Naive thymus-derived CD4-positive, alpha-beta T cell (primary cell): ENCODE results near the gene C3AR1. TPM values are rescaled to one million over a fixed set of nuclear protein-coding genes. Genes with fewer than 3 reads are reported as not detected.
"Not testable (repeated sequence)": the region's sequence is repeated elsewhere in the genome, so short reads cannot be mapped to it uniquely, and the experiment has no call there.

ENCODE experiments used
- ATAC-seq: fragments of 150-1000 bp; cut with Tn5 transposase; 2 replicates; pipeline ENCODE4 v1.10.0; 2021; ENCODE audit warnings: mild to moderate bottlenecking, moderate library complexity
- CTCF ChIA-PET: fragments of 350-600 bp; sonication (Branson Sonifier 250); formaldehyde crosslinking; loops from one replicate; lab custom pipeline; 2021; ENCODE audit warnings: antibody characterized with exemption; lab: Charles Lee
- POLR2A ChIA-PET: fragments of 350-600 bp; sonication (Branson Sonifier 250); formaldehyde crosslinking; loops from one replicate; lab custom pipeline; 2021; ENCODE audit warnings: antibody characterized with exemption, inconsistent platforms; lab: Charles Lee
- DNase-seq, 9 donors: peaks; one replicate each; pipeline versions ENCODE4 v3.0.0 to v3.0.0-alpha.2; 2020 to 2022; ENCODE audit warnings: mixed read lengths in 1 of 9
- H3K27ac ChIP-seq: one replicate; pipeline ENCODE4 v1.7.0; 2013; ENCODE audit warnings: mild to moderate bottlenecking, low read depth, low read length, moderate library complexity
- H3K27me3 ChIP-seq, 2 donors: one replicate each; pipeline ENCODE4 v1.7.0; 2013; ENCODE audit warnings: low read length in 2 of 2, mild to moderate bottlenecking in 2 of 2, moderate library complexity in 2 of 2; ENCODE audit not compliant: control insufficient read depth in 2 of 2, insufficient read depth in 2 of 2
- H3K36me3 ChIP-seq, 3 experiments: 1 replicate in 2 of 3; 2 replicates in 1 of 3; pipeline ENCODE4 v1.7.0; 2013; ENCODE audit warnings: low read length in 3 of 3, mild to moderate bottlenecking in 3 of 3, moderate library complexity in 1 of 3; ENCODE audit not compliant: insufficient read depth in 3 of 3, control insufficient read depth in 2 of 3
- H3K4me1 ChIP-seq, 2 donors: one replicate each; pipeline ENCODE4 v1.7.0; 2013; ENCODE audit warnings: low read length in 2 of 2, mild to moderate bottlenecking in 2 of 2, moderate library complexity in 1 of 2; ENCODE audit not compliant: control insufficient read depth in 2 of 2, insufficient read depth in 2 of 2
- H3K4me3 ChIP-seq: 2 replicates; pipeline ENCODE4 v1.7.0; 2013; ENCODE audit warnings: mild to moderate bottlenecking, low read length
- H3K9me3 ChIP-seq, 3 experiments: 1 replicate in 2 of 3; 2 replicates in 1 of 3; pipeline ENCODE4 v1.7.0; 2013; ENCODE audit warnings: low read length in 3 of 3; ENCODE audit not compliant: control insufficient read depth in 2 of 3
- H3K27ac Mint-ChIP-seq, 9 donors: one replicate each; pipeline ENCODE4 v1.8.0; 2020 to 2022; ENCODE audit warnings: mixed read lengths in 9 of 9, mild to moderate bottlenecking in 8 of 9, moderate library complexity in 5 of 9, inconsistent platforms in 2 of 9
- H3K27me3 Mint-ChIP-seq, 5 donors: one replicate each; pipeline ENCODE4 v1.8.0; 2021 to 2022; ENCODE audit warnings: mixed read lengths in 5 of 5, mild to moderate bottlenecking in 1 of 5
- H3K36me3 Mint-ChIP-seq, 5 donors: one replicate each; pipeline ENCODE4 v1.8.0; 2020 to 2022; ENCODE audit warnings: mixed read lengths in 5 of 5, mild to moderate bottlenecking in 3 of 5, inconsistent platforms in 1 of 5
- H3K4me1 Mint-ChIP-seq, 7 donors: one replicate each; pipeline ENCODE4 v1.8.0; 2020 to 2022; ENCODE audit warnings: mixed read lengths in 7 of 7, mild to moderate bottlenecking in 3 of 7, inconsistent platforms in 1 of 7
- H3K4me3 Mint-ChIP-seq, 10 donors: one replicate each; pipeline ENCODE4 v1.8.0; 2020 to 2022; ENCODE audit warnings: mild to moderate bottlenecking in 10 of 10, mixed read lengths in 10 of 10, moderate library complexity in 6 of 10, inconsistent platforms in 2 of 10
- H3K9me3 Mint-ChIP-seq, 11 donors: one replicate each; pipeline ENCODE4 v1.8.0; 2020 to 2022; ENCODE audit warnings: mixed read lengths in 11 of 11, mild to moderate bottlenecking in 4 of 11, inconsistent platforms in 1 of 11, moderate library complexity in 1 of 11
- intact Hi-C, 2 donors: fragments of 100-400 bp; cut with micrococcal nuclease; formaldehyde crosslinking; loops; one replicate each; pipeline ENCODE4 v1.15.1; 2023
- polyA plus RNA-seq, 2 donors: library from polyadenylated mRNA; unstranded; fragments of 300-500 nt; fragmentation: Illumina TruSeq; gene quantifications; one replicate each; pipeline ENCODE4 v1.2.3, GENCODE V29; 2021
- total RNA-seq, 6 experiments: library from RNA in 5 of 6; stranded (reverse) in 5 of 6; gene quantifications; 1 replicate in 5 of 6; 2 replicates in 1 of 6; pipeline ENCODE4 v1.2.3 and lab custom pipeline; 2021 to 2026

C3AR1 gene
- total and polyA plus RNA-seq, 7 experiments from 2014 or later = 0.54 to 12.7 (median 2.7) TPM

- CTCF ChIA-PET = no interaction called here
- H3K4me1 ChIP-seq = peaks cover 41 to 43% of the 10 kb centered on the region in 2 donors
- peak within 1 kb of the TSS; percentile 77 to 98 (median 94) for H3K27ac Mint-ChIP-seq
- peak within 1 kb of the TSS; percentile 71 to 94 (median 91) for H3K4me3 Mint-ChIP-seq
- peaks cover 49 to 63% (median 51%) of the 10 kb centered on the region in 7 donors for H3K4me1 Mint-ChIP-seq
- H3K9me3 ChIP-seq = no peaks in the 10 kb centered on the region
- H3K36me3 ChIP-seq = peaks cover 0 to 6% (median 0%) of the 10 kb centered on the region in 3 experiments
- POLR2A ChIA-PET = interaction anchor here (0.5 to 16.4 kb wide), 11 partner anchors 10 to 206 kb away, joined by 3 to 178 read pairs (median 3); partner anchors contain the start of genes NECAP1 and SLC2A3
- no peaks in the 10 kb centered on the region for H3K27me3 ChIP-seq
- DNase-seq = peak; percentile 68 to 83 (median 78)
- H3K4me3 ChIP-seq = peak within 1 kb of the TSS; percentile 88
- no peaks in the 10 kb centered on the region for H3K9me3 Mint-ChIP-seq
- ATAC-seq = peak; percentile 94
- H3K27ac ChIP-seq = peak within 1 kb of the TSS; percentile 100
- intact Hi-C loops = loop anchor here (1.0 to 5.0 kb wide), 5 partner anchors 14 to 844 kb away; partner anchors contain the start of genes NECAP1 (in 2 of the 2), PEX5 (in 1 of the 2) and RIMKLB (in 1 of the 2)
- H3K36me3 Mint-ChIP-seq = peaks cover 0 to 6% (median 0%) of the 10 kb centered on the region in 5 donors
- H3K27me3 Mint-ChIP-seq = peaks cover 0 to 2% (median 0%) of the 10 kb centered on the region in 5 donors
Measured at GRCh38 chr12:8032242-8033152, 33.7 kb downstream of the C3AR1 start, which contains the start of gene FOXJ2. FOXJ2 (plus strand) TSS chr12:8032716; CDS start chr12:8039833, 7,117 bp downstream.

- Mint-ChIP-seq H3K9me3 (peaks cover 0 to 3% (median 0%) of the 10 kb centered on the region in 11 donors), H3K36me3 (peaks cover 0 to 2% (median 0%) of the 10 kb centered on the region in 5 donors), H3K27ac (peak overlapping the region; percentile 77 to 98 (median 94)), H3K27me3 (peaks cover 0 to 2% (median 0%) of the 10 kb centered on the region in 5 donors), H3K4me3 (peak overlapping the region; percentile 71 to 90 (median 87)), H3K4me1 (peaks cover 43 to 61% (median 45%) of the 10 kb centered on the region in 7 donors)
- Histone ChIP-seq H3K9me3 (no peaks in the 10 kb centered on the region), H3K4me3 (peak overlapping the region; percentile 71), H3K4me1 (peaks cover 35 to 36% of the 10 kb centered on the region in 2 donors), H3K36me3 (peaks cover 0 to 9% (median 0%) of the 10 kb centered on the region in 3 experiments), H3K27ac (peak overlapping the region; percentile 100), H3K27me3 (no peaks in the 10 kb centered on the region)
- DNase-seq (peak in 3 of 9 donors; percentile 32 to 38 (median 37)), ATAC-seq (no peak)
- CTCF ChIA-PET = no interaction called here
- POLR2A ChIA-PET = interaction anchor here (0.7 to 16.4 kb wide), 7 partner anchors 14 to 392 kb away, joined by 3 to 178 read pairs (median 3); partner anchors contain the start of genes NECAP1 and SLC2A3
- intact Hi-C loops = loop anchor here (1.0 to 5.0 kb wide), 5 partner anchors 14 to 843 kb away; partner anchors contain the start of genes NECAP1 (in 2 of the 2), PEX5 (in 1 of the 2) and RIMKLB (in 1 of the 2)
Measured at GRCh38 chr12:8031872-8032241, 34.3 kb downstream of the C3AR1 start.

DNA sequence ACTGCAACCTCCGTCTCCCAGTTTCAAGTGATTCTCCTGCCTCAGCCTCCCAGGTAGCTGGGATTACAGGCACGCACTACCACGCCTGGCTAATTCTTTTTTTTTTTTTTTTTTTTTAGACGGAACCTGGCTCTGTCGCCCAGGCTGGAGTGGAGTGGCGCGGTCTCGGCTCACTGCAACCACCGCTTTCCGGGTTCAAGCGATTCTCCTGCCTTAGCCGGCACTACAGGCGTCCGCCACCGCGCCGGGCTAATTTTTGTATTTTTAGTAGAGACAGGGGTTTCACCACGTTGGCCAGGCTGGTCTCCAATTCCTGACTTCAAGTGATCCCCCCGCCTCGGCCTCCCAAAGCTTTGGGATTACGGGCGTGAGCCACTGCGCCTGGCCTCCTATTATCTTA is 35.1 kb downstream of the C3AR1 start:
- ATAC-seq, H3K36me3 ChIP-seq, DNase-seq, H3K4me3 ChIP-seq, H3K9me3 ChIP-seq, H3K27me3 ChIP-seq, H3K27me3 Mint-ChIP-seq, H3K9me3 Mint-ChIP-seq, H3K27ac ChIP-seq, H3K36me3 Mint-ChIP-seq: not testable (repeated sequence)
- ChIA-PET CTCF (interaction anchor here (1.4 kb wide), 1 partner anchor 48 kb away, joined by 6 read pairs; no protein-coding TSS in a partner anchor), POLR2A (interaction anchor here (0.9 to 16.4 kb wide), 2 partner anchors 48 to 391 kb away, joined by 3 to 178 read pairs; partner anchors contain the start of gene NECAP1)
- H3K4me1 ChIP-seq = peaks cover 28 to 32% of the 10 kb centered on the region in 2 donors
- Mint-ChIP-seq H3K4me1 (peaks cover 36 to 61% (median 44%) of the 10 kb centered on the region in 7 donors), H3K4me3 (peak overlapping the region in 6 of 10 donors; percentile 71 to 90 (median 82)), H3K27ac (peak overlapping the region in 4 of 9 donors; percentile 56 to 94 (median 80))
- intact Hi-C loops = loop anchor here in 1 of 2 donors (5.0 kb wide), 1 partner anchor 666 kb away; the partner anchor contains the start of gene RIMKLB

- Histone ChIP-seq H3K4me1 (peaks cover 26 to 30% of the 10 kb centered on the region in 2 donors), H3K27ac (no peak overlapping the region), H3K27me3 (no peaks in the 10 kb centered on the region), H3K9me3 (no peaks in the 10 kb centered on the region), H3K36me3 (peaks cover 0 to 9% (median 0%) of the 10 kb centered on the region in 3 experiments), H3K4me3 (no peak overlapping the region)
- Mint-ChIP-seq H3K4me1 (peaks cover 28 to 55% (median 37%) of the 10 kb centered on the region in 7 donors), H3K4me3 (no peak overlapping the region), H3K36me3 (peaks cover 0 to 9% (median 2%) of the 10 kb centered on the region in 5 donors), H3K27me3 (peaks cover 0 to 2% (median 0%) of the 10 kb centered on the region in 5 donors), H3K27ac (peak overlapping the region in 2 of 9 donors; percentile 14), H3K9me3 (peaks cover 0 to 9% (median 0%) of the 10 kb centered on the region in 11 donors)
- intact Hi-C loops = loop anchor here in 1 of 2 donors (5.0 kb wide), 1 partner anchor 667 kb away; the partner anchor contains the start of gene RIMKLB
- no peak for ATAC-seq
- no peak for DNase-seq
- POLR2A ChIA-PET = no interaction called here
- CTCF ChIA-PET = interaction anchor here (1.4 kb wide), 1 partner anchor 48 kb away, joined by 6 read pairs; no protein-coding TSS in a partner anchor
Measured at GRCh38 chr12:8030189-8030588, 36.0 kb downstream of the C3AR1 start.

DNA sequence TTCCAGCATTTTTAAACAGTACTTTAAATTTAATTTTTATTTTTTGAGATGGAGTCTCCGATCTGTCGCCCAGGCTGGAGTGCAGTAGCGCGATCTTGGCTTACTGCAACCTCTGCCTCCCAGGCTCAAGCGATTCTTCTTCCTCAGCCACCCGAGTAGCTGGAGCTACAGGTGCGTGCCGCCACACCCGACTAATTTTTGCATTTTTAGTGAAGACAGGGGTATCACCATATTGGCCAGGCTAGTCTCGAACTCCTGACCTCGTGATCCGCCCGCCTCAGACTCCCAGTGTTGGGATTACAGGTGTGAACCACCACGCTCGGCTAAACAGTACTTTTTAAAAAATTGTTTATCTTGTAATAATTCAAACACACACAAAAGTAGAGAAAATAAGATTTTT is 37.9 kb downstream of the C3AR1 start:
- H3K4me1 ChIP-seq = peaks cover 8 to 11% of the 10 kb centered on the region in 2 donors
- Mint-ChIP-seq H3K36me3 (peaks cover 0 to 9% (median 0%) of the 10 kb centered on the region in 5 donors), H3K9me3 (peaks cover 0 to 9% (median 0%) of the 10 kb centered on the region in 11 donors), H3K27me3 (peaks cover 0 to 2% (median 0%) of the 10 kb centered on the region in 5 donors), H3K27ac (peak overlapping the region in 4 of 9 donors; percentile 6 to 100 (median 100)), H3K4me3 (peak overlapping the region in 8 of 10 donors; percentile 17 to 96 (median 46)), H3K4me1 (peaks cover 11 to 45% (median 20%) of the 10 kb centered on the region in 7 donors)
- no peak overlapping the region for H3K4me3 ChIP-seq
- peaks cover 0 to 9% (median 0%) of the 10 kb centered on the region in 3 experiments for H3K36me3 ChIP-seq
- H3K9me3 ChIP-seq = no peaks in the 10 kb centered on the region
- intact Hi-C loops = loop anchor here in 1 of 2 donors (5.0 kb wide), 1 partner anchor 1536 kb away; the partner anchor contains the start of genes MRPL51 and NCAPD2
- no peak overlapping the region for H3K27ac ChIP-seq
- ATAC-seq = no peak
- DNase-seq = no peak
- H3K27me3 ChIP-seq = no peaks in the 10 kb centered on the region
- POLR2A ChIA-PET = interaction anchor here (1.3 to 2.2 kb wide), 10 partner anchors 9 to 215 kb away, joined by 3 to 50 read pairs (median 8); no protein-coding TSS in a partner anchor
- CTCF ChIA-PET = interaction anchor here (0.7 to 3.0 kb wide), 5 partner anchors 11 to 95 kb away, joined by 3 to 10 read pairs (median 4); no protein-coding TSS in a partner anchor
